Prostate gland (tissue), 2 donors: ENCODE results near the gene SLC25A10.

Source experiments
- CTCF ChIP-seq, 4 experiments: fragments of 200-600 bp in 2 of 4; fragments of 450-650 bp in 2 of 4; sonication (generic) in 2 of 4; IDR thresholded peaks; 1 replicate in 3 of 4; 2 replicates in 1 of 4; pipeline ENCODE4 v1.5.1; 2016 to 2019; ENCODE audit warnings: antibody characterized with exemption in 4 of 4, mild to moderate bottlenecking in 2 of 4, moderate library complexity in 2 of 4
- POLR2A ChIP-seq: fragments of 450-650 bp; IDR thresholded peaks from one replicate; pipeline ENCODE4 v1.6.1; 2016; ENCODE audit warnings: antibody characterized with exemption, mild to moderate bottlenecking
- POLR2AphosphoS5 ChIP-seq: sonication (generic); formaldehyde crosslinking; IDR thresholded peaks from one replicate; pipeline ENCODE4 v1.6.1; 2017; ENCODE audit warnings: antibody characterized with exemption

- TF ChIP-seq CTCF (IDR thresholded peaks at IDR 0.05) (no peak), POLR2A (peak; percentile 17), POLR2AphosphoS5 (no peak)
Observed at GRCh38 chr17:81735264-81736102, 23.4 kb downstream of the SLC25A10 start.
